ENCODE results near the gene EPC2. TPM values are rescaled to one million over a fixed set of nuclear protein-coding genes. Genes with fewer than 3 reads are reported as not detected.

EPC2 gene
- total RNA-seq, 1 donor from 2014 or later, result 35.9 TPM

DNA sequence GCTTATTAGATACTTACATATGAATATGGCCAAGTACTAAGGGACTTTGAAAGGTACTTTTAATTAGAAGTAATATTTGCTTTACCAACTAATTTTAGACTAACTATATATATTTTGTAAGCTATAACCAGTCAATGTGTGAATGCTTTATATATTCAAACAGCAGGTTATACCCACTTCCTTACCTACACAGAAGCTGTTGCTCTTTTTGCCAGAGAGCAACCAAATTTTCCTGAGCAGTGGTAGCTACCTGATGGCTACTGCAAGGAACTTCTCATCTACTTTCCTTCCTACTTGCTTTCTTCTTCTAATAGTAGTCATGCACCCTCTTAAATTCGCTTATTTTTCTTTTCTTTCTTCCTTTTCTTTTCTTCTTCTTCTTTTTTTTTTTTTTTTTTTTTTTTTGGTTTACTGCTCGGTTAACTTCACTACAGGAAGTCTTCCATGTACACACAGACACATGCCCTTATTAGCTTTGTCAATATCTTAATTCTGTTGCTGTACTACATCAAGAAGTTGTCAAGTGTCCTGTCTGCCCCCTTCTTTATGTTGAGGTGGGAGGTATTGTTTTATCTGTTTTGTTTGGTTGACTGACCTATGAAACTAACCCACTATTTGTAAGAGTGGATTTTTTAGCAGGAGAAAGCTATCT is 95.0 kb downstream of the EPC2 start:
- Mint-ChIP-seq H3K4me1 (ENCODE audit: unreplicated experiment) (no peaks in the 10 kb centered on the region), H3K27ac (no peak overlapping the region), H3K36me3 (no peaks in the 10 kb centered on the region), H3K9me3 (no peaks in the 10 kb centered on the region), H3K4me3 (no peak overlapping the region), H3K27me3 (no peaks in the 10 kb centered on the region)
- DNase-seq (ENCODE audit: extremely low spot score, unreplicated experiment), result no peak
- TF ChIP-seq, protein P1, sequence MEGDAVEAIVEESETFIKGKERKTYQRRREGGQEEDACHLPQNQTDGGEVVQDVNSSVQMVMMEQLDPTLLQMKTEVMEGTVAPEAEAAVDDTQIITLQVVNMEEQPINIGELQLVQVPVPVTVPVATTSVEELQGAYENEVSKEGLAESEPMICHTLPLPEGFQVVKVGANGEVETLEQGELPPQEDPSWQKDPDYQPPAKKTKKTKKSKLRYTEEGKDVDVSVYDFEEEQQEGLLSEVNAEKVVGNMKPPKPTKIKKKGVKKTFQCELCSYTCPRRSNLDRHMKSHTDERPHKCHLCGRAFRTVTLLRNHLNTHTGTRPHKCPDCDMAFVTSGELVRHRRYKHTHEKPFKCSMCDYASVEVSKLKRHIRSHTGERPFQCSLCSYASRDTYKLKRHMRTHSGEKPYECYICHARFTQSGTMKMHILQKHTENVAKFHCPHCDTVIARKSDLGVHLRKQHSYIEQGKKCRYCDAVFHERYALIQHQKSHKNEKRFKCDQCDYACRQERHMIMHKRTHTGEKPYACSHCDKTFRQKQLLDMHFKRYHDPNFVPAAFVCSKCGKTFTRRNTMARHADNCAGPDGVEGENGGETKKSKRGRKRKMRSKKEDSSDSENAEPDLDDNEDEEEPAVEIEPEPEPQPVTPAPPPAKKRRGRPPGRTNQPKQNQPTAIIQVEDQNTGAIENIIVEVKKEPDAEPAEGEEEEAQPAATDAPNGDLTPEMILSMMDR (conservative IDR thresholded peaks at IDR 0.05), result no peak

DNA sequence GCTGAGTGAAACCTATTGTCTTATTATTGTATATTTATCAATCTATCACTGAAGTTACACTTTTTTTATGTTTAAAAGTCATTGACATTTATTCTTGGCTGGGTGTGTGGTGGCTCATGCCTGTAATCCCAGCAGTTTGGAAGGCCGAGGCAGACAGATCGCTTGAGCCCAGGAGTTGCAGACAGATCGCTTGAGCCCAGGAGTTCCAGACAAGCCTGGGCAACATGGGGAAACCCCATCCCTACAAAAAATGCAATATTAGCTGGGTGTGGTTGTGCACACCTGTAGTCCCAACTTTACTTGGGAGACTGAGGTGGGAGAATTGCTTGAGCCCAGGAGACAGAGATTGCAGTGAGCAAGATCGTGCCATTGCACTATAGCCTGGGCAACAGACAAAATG is 97.8 kb downstream of the EPC2 start:
- no peak overlapping the region for H3K4me3 Mint-ChIP-seq
- no peaks in the 10 kb centered on the region for H3K9me3 Mint-ChIP-seq
- H3K27ac Mint-ChIP-seq, result peak overlapping the region; percentile 7
- peaks cover 11% of the 10 kb centered on the region for H3K36me3 Mint-ChIP-seq
- DNase-seq (ENCODE audit: extremely low spot score, unreplicated experiment), result no peak
- TF ChIP-seq, protein P1 (conservative IDR thresholded peaks at IDR 0.05), result no peak
- H3K27me3 Mint-ChIP-seq, result no peaks in the 10 kb centered on the region
- peaks cover 5% of the 10 kb centered on the region for H3K4me1 Mint-ChIP-seq (ENCODE audit: unreplicated experiment)

DNA sequence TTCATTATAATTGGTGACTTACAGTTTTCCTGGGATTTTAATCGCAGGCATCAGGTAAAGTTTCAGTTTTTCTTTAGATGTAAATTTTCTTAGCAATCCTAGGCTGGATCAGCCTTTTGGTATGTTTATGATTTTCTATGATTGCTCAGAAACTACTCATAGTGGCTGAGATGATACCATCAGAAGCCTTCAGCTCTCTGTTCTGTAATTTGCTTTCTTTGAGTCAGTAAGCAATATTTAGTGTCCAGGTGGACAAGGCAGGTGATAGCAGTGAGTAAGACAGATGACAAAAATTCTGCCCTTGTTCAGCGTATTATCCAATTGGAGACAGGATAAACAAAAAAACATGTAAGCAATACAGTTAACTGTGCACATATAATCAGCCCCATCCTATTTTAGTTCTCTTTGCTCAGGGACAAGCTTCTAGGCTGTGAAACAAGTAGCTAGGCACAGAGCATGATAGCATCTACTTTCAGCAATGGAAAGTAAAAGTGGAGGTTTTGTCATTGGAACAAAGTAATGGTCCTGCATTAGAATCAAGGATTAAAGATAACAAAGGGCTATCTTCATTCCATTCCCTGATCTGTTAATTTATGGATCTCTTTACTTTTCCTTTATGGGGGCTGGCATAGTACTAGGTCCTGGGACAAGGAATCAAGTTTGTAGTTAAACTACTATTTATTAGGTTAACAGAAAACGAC is 100.8 kb downstream of the EPC2 start:
- Mint-ChIP-seq H3K4me1 (ENCODE audit: unreplicated experiment) (peaks cover 8% of the 10 kb centered on the region), H3K27me3 (no peaks in the 10 kb centered on the region), H3K9me3 (no peaks in the 10 kb centered on the region), H3K36me3 (peaks cover 15% of the 10 kb centered on the region), H3K4me3 (no peak overlapping the region), H3K27ac (no peak overlapping the region)
- TF ChIP-seq, protein P1 (conservative IDR thresholded peaks at IDR 0.05), result no peak
- no peak for DNase-seq (ENCODE audit: extremely low spot score, unreplicated experiment)

DNA sequence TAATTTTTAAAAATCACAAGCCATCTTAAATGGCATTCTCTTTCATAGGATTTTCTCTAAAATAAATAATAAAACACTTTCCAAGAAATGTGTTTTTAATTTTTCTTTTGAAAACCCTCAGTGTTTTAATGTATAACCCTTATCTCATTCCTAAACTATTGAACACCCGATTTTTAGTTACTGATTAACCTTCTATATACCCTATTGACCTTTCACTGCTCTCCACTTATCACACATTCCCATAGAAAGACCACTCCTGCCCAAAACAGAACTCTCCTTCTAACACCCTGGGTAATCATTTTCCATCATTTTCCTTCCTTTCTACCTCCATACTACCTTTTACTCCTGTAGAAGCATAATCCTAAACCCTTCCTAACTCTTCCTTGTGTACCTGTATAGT is 102.4 kb downstream of the EPC2 start:
- H3K9me3 Mint-ChIP-seq, result no peaks in the 10 kb centered on the region
- peak overlapping the region; percentile 12 for H3K27ac Mint-ChIP-seq
- H3K4me3 Mint-ChIP-seq, result peak overlapping the region; percentile 16
- no peaks in the 10 kb centered on the region for H3K27me3 Mint-ChIP-seq
- TF ChIP-seq, protein P1 (conservative IDR thresholded peaks at IDR 0.05), result no peak
- no peak for DNase-seq (ENCODE audit: extremely low spot score, unreplicated experiment)
- H3K4me1 Mint-ChIP-seq (ENCODE audit: unreplicated experiment), result peaks cover 8% of the 10 kb centered on the region
- peaks cover 15% of the 10 kb centered on the region for H3K36me3 Mint-ChIP-seq

DNA sequence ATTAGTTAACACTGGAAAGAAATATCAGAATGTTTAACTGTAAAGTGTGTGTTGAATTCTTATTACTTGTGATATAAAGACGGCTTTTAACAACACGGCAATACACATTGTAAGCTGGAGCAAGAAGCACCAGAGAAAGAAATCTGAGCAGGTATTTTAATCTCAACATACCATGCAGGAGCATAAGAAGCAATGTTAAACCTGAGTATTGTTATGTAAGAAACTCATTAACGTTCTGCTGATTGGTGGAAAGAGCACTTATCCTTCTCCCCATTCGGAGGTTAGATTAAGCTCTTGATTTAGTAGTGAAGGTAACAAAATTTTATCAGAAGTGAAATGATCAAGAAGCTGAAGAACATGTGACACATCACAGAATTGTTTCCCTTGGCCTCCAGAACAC is 107.4 kb downstream of the EPC2 start:
- Mint-ChIP-seq H3K9me3 (no peaks in the 10 kb centered on the region), H3K4me1 (ENCODE audit: unreplicated experiment) (peaks cover 7% of the 10 kb centered on the region), H3K27me3 (no peaks in the 10 kb centered on the region), H3K36me3 (peaks cover 26% of the 10 kb centered on the region), H3K27ac (no peak overlapping the region), H3K4me3 (no peak overlapping the region)
- no peak for DNase-seq (ENCODE audit: extremely low spot score, unreplicated experiment)
- TF ChIP-seq, protein P1 (conservative IDR thresholded peaks at IDR 0.05), result no peak

Measured in type B pancreatic cell (in vitro differentiated cells).